ENCODE results near the gene BBLN.

Gene BBLN

DNA sequence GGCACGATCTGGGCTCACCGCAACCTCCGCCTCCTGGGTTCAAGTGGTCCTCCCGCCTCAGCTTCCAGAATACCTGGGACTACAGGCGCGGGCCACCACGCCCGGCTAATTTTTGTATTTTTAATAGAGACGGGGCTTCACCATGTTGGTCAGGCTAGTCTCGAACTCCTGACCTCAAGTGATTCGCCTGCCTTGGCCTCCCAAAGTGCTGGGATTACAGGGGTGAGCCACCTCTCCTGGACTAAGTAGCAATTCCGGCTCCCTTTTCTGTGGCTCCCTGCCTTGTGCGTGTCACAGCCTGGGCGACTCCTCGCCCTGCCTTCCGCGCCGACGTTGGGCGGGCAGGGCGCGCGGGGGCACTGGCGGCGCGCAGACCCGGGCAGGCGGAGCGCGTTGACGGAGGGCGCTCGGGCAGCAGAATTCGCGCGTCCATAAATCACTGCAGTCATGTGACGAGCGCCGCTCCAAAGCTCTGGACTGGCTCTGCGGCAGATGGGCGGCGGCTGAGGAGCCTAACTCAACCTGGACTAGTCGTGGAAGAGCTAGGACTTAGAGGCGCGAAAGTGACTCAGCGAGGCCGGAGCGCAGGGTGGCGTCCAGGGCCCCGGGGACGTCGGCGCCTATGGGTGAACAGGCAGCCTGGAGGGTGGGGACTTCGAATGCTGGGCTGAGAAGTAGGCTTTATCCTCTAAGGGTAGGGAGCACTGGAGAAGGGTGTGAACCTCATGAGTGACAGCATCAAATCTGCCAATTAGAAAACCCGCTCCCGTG lies 32.7 kb downstream of the BBLN start:
- peak; percentile 65 for DNase-seq

DNA sequence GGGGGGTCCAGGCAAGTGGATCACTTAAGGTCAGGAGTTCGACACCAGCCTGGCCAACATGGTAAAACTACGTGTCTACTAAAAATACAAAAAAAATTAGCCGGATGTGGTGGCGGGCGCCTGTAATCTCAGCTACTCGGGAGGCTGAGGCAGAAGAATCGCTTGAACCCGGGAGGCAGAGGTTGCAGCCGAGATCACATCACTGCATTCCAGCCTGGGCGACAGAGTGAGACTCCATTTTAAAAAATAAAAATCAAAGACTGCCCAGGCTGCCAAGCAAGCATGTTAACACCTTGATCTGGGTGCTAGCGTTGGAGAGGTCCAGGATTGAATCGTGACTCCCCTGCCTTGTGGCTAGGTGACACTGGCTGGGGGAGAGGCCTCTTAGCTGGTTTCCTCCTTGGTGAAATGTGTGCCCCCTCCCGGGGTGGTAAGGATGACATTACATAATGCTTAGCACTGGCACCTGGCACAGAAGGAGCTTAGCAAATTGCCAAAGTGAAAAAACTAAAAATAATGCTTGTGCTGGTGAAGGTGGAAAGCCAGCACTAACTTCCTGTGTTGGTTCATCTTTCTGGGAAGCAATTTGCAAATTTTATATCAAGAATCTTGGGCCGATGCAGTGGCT lies 33.5 kb downstream of the BBLN start:
- DNase-seq: no peak

DNA sequence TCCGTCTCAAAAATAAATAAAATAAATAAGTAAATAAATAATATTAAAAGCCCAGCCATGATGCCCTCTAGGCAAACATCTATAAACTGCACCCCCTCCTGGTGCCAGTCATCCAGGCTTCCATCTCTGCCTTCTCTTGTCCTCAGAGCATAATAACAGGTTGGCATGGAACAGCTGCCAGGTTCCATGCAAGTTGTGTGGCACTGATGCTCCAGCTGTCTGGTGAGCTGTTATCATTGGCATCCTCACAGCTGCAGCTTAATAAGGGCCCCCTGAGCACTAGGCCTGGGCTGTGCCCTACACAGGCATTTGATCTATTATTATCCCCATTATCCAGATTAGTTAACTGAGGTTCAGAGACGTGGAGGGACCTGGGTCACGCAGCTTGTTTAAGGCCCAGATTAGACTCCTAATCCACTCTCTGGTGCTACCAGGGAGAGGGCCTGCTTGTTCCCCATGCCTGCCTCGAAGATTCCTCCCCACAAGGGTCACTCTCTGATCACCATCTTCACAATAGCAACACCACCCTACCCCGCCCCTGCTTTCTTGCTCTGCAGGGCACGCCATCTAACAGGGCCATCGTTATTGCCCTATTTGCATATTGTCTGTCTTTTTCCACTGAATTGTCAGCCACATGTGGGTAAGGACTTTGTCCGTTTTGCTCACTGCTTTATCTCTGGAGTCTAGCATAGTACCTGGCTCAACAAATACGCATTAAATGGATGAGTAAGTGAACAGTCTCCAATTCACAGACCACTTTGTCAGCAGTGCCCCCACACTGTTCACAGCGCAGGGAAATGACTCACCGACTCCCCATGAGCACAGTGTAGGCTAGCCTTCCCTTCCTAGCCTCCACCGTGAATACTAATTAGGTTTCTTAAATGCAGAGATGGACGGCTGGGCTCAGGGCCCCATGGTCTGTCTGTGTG lies 41.6 kb downstream of the BBLN start:
- DNase-seq: no peak

DNA sequence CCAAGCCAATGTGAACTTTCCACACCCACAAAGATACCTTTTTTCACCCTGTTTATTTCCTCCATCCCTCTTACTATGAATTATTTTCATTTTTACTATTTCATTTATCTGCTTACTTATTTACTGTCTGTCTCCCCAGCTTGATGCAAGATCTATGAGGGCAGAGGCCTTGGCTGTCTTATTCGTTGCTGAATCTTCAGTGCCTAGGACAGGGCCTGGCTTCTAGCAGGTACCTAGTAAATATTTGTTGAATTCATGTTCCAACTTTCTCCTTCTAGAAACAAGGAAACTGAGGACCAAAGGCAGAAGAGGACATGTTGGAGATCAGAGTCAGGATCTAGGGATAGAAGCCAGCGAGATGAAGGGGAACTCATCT lies 42.6 kb downstream of the BBLN start:
- DNase-seq: no peak

DNA sequence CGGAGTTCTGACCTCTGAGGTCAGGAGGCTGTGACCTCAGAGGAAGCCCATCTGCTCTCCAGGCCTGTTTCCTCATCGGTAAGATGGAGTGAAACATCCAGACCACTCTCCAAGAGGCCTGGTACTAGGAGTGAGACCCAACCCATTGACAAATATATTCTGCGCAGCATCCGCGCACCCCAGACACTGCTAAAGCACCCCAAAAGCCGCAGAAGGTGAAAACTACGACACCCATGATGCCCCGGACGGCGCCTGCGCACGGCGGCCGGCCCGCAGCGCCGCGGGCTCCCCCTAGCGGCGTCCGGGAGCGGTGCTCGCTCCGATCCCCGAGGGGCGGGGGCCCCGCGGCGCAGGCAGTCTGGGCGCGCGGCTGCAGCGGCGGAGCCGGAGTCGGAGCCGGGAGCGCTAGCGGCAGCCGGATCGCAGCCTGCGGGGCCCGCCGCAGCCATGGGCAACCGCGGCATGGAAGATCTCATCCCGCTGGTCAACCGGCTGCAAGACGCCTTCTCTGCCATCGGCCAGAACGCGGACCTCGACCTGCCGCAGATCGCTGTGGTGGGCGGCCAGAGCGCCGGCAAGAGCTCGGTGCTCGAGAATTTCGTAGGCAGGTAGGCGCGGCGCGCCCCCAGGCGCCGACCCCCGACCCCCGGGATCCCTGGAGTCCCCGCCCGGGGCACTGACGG lies 43.1 kb downstream of the BBLN start, which contains the start of gene DNM1:
TSS of gene DNM1 (plus strand) at position 356 of the 683 bp plus-strand sequence. CDS start at position 448, 92 bp downstream.
- peak; percentile 97 for DNase-seq

DNA sequence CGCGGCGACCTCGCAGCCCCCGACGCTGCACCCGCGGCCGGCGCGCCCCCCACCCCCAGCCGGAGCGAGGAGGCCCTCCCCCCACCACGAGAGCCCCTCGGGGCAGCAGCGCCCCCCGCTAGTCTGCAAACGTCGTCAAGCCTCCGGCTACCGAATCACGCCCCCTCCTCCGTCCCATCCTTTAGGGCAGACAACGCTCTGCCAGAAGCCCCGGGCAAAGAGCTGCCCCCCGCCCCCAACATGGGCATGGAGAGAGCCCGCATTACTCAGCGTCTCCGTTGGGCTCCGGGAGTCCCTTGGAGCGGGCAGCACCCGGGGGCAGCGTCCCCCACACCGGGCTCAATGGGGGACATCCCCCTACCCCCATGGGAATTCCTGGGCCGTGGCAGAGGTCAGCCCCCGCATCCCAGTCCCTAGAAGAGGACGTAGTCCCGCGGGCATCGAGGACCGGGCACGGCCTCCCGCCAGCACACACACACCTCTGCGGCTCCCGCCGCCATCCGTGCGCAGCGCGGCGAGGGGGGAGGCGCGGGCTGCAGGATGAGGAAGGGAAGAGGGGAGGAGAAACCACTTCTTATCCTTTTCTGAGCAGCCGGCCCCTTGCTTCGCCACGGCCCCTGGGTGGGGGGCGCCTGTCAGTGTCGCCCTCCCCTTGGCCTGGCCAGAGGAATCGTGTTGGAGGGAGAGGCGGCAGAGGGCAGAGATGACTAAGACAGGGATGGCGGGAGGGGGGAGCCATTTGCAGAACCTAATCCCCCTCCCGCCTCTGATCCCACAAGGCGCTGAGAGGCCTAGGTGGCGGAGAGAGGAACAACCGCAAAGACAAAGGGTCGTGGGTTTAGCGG lies 43.9 kb downstream of the BBLN start:
- DNase-seq: peak; percentile 69

DNA sequence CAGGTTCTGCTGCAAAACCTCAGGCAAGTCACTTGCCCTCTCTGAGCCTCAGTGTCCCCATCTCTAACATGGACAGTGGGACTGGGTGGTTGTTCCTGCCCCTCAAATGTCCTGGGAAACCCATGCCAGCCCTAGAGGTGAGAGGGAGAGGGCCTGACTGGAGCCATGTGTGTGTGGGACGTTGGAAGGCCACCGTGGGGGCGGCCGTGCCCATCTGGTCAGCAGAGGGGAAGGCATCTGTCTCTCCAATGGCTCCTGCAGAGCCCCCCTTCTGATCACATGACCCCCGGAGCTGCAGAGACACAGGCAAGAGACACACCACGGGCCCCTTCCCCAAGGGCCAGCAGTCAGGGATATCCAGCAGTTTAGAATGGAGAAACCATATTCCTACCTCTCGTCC lies 44.8 kb downstream of the BBLN start:
- no peak for DNase-seq

DNA sequence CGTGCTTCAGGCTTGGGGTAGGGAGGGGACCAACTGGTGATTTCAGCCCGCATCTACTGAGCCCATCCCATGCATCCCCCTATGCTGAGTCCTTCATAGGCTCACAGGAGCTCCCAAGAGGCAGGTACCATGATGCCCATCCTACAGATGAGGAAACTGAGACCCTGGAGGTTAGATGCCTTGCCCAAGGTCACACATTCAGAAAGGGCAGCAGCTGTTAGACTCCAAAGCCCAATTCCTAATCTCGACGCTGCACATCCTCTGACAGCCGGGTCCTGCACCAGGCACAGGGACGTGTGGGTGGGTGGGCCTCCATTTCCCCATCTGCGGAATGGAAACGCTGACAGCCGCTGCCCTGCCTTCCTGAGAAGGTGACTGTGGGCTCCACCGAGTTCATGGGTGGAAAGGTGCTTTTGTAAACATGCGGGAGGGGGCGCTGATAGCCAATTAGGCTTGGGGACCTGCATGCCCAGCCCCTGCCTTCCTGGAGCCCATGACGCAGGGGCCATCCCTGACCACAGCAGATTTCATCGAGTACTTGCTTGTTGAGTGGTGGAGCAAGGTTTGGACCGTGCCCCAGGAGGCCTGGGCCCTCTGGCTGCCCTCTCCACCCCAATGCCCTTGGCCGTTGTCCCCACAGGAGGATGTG lies 45.4 kb downstream of the BBLN start:
- DNase-seq: no peak

DNA sequence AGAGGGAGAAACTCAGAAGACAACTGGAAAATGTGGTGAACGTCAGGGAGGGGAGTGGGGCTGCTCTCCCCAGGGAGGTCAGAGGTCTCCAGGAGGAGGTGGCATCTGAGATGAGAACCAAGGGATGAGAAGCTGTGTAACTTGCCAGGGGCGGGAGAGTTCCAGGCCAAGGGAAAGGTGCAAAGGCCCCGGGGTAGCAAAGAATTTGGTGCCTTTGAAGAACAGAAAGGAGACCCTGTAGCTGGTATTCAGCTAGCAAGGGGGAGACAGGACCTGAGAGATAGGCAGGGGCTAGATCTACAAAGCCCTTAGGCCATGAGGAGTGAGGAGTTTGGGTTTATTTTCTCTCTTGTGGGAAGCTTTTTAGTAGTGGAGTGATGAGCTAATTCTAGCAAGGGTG lies 46.4 kb downstream of the BBLN start:
- DNase-seq: no peak

DNA sequence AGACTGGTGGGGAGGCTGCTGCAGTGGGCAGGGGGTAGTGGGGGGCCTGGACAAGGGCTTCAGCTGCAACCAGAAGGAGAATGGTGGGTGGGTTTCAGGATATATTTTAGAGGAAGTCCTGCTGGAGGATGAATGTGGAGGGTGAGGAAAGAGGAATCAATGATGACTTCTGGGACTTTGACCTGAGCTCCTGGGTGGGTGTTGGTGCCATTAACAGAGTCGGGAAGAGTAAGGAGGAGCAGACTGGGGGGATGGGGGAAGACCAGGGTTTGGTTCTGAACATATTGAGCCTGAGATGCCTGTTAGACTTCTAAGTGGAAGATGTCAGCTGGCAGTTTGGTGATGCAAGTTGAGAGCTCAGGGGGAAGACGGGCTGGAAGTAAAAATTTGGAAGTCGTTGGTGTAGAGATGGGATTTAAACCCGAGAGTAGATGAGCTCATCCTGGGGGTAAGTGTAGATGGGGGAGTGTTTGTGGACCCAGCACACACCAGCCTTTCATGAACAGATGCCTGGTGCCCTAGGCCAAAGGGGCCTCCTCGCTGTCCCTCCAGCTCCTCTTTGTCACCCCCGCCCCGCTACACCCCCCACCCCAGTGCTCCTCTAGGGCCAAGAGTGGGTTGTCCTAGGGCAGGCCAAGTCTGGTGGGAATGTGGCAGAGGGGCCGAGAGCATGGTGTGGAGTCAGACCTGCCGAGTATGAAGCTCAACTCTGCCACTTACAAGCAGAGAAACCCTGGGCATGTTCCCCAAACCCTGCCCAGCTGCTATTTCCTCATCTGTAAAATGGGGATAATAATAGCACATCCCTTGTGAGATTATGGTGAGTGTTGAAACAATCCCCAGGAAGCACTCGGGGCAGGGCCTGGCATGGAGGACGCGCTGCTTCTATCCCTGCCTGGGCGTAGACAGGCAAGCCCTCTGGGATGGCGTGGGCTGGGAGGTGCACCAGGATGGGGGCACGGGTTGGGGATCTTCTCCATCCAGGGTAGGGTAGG lies 47.1 kb downstream of the BBLN start:
- DNase-seq: no peak

DNA sequence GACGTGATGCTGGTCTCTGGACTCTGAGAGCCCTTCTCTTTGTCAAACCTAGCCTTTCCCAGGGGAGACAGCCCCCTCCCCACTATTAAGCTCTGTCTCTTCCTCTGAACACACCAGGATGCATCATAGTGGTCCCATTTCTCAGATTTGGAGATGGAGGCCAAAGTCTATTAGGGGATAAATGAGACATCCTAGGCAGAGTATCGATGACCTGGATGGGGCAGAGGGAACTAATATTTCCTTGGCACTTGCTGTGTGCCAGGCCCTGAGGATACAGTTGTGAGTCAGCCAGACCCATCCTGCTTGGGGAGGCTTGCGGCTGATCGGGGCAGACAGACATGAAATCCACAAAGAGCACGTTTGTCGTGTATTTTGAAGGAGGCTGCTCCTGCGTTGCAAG lies 48.3 kb downstream of the BBLN start:
- DNase-seq: no peak

DNA sequence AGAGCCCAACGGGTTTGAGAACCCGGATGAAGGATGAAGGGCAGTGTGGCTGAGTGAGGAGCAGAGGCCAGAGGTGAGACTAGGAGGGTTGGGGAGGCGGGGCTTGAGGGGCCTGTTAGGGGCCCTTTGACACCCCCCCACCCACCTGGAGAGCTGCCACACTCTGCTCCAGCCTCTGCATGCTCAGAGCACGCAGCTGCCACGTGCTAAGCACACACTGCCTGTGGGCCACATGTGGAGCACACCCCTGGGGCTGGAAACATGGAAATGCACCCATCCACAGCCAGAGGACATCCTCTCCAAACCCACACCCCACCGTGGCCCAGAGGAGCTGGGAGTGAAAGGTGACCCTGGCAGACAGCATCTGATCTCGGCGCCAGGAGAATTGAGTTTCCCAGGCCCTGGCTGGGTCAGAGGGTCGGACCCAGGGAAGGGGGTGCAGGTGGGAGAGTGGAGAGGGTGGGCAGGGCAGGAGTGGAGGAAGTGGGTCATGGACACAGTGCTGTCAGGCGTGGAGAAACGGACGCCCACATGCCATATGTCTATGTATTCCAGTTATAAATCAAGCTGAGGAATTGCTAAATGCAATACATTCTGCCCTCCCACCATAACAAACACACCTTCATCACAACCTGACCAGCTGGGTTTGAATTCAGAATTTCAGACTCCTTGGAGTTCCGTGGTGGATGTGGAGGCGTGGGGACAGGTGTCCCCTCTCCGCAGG lies 49.0 kb downstream of the BBLN start:
- no peak for DNase-seq

DNA sequence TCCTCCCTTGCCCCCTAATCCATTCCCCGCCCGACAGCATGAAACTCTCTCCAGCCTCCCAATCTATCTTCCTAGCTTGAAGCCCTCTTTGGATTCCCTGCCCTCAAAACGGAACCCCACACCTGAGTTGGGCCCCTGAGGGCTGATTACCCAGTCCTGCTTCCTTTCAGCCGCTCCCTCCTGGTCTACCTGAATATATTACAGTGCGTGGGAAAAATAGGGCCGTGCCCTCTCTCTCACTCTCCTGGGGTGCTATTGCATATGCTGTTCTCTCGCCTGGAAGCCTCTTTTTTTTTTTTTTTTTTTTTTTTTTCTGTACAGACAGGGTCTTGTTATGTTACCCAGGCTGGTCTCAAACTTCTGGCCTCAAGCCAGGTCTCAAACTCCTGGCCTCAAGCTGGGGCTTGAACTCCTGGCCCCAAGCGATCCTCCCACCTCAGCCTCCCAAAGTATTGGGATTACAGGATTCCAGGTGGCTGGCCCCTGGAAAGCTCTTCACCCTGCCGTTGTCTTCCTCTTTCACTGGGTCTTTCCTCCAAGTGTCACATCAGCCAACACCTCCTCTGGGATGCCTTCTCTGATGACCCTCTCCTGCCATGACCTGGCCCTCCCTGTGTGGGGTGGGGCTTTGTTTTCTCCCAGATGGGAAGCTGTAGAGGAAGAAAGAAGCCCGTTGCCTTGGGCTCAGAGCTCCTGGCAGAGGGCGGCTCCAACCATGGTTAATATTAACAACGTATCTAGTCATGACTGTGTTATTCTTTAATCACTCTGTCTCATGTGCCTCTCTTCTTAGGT lies 51.3 kb downstream of the BBLN start:
- DNase-seq: no peak

DNA sequence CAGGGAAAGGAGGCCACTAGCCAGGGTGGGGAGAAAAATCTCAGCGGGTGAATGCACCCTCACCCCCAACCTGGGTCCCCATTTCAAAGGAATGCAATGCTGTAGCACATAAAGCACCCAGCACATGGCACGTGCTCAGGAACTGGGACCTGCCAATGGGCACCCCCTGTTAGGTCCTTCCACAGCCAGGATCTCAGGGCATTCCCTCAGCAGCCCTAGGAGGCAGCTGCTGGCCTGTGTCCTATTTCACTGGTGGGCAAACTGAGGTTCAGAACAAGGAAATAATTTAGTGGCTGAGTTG lies 51.9 kb downstream of the BBLN start:
- no peak for DNase-seq
